WERI-Rb-1 (cell line): ENCODE data around the gene PRL.

ENCODE experiments used
- DNase-seq: peaks from one replicate; pipeline ENCODE4 v3.0.0-alpha.2; 2020
- H3K27ac ChIP-seq: fragments of 250-450 bp; sonication (Bioruptor Pico); 2 replicates; pipeline ENCODE4 v1.5.1; 2020; ENCODE audit warnings: mild to moderate bottlenecking, moderate library complexity
- H3K27me3 ChIP-seq: fragments of 250-450 bp; sonication (Bioruptor Pico); 2 replicates; pipeline ENCODE4 v1.5.1; 2021; ENCODE audit warnings: mild to moderate bottlenecking, low read depth, moderate library complexity; ENCODE audit not compliant: insufficient read depth, severe bottlenecking
- H3K36me3 ChIP-seq: fragments of 250-450 bp; sonication (Bioruptor Pico); 2 replicates; pipeline ENCODE4 v1.5.1; 2020; ENCODE audit warnings: mild to moderate bottlenecking, moderate library complexity
- H3K4me3 ChIP-seq: 2 replicates; pipeline ENCODE4 v1.5.1; 2011; ENCODE audit warnings: low read depth, mild to moderate bottlenecking, control low read depth, low read length
- H3K9me3 ChIP-seq: fragments of 250-450 bp; sonication (Bioruptor Pico); 2 replicates; pipeline ENCODE4 v1.5.1; 2021; ENCODE audit warnings: mild to moderate bottlenecking, moderate library complexity; ENCODE audit not compliant: severe bottlenecking
- CTCF ChIP-seq: IDR thresholded peaks from 2 replicates; pipeline ENCODE4 v1.5.1; 2011; ENCODE audit warnings: low read depth, mild to moderate bottlenecking, control low read depth, inconsistent platforms, low read length

The PRL gene

DNA sequence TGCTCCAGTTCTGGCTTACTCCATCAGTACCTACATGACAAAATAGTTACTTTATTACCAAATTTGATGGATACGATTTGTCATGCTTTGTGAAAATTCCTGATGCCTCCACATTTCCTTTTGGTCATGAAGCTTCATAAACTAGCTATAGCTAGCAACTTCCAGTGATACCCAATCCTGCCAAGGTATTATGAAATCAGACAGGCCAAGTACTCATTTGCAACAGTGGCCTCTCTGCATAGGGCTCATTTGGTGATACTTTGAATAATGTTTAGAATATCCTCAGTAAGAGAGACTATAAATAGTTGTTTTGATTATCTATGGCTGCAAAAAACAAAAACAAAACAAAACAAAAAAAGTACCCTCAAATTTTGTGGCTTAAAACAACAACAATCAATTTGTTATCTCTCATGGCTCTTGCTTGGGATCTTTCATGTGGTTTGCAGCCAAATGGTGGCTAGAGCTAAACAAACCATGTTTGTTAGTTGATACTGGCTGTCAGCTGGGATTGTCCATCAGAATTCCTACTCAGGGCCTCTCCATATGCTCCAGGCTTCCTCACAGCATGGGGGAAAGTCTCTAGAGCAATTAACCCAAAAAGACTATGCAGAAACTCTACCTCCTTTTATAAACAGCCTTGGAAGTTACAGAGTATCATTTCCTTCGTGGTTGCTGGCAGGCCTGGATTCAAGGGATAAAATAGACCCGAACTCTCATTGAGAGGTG is 10.1 kb upstream of the PRL start:
- Histone ChIP-seq H3K9me3 (peaks cover 6% of the 10 kb centered on the region), H3K27ac (no peak overlapping the region), H3K36me3 (no peaks in the 10 kb centered on the region), H3K27me3 (no peaks in the 10 kb centered on the region), H3K4me3 (no peak overlapping the region)
- DNase-seq = no peak
- TF ChIP-seq CTCF = no peak

- TF ChIP-seq CTCF = no peak
- Histone ChIP-seq H3K4me3 (no peak overlapping the region), H3K36me3 (no peaks in the 10 kb centered on the region), H3K27ac (no peak overlapping the region), H3K27me3 (no peaks in the 10 kb centered on the region), H3K9me3 (no peaks in the 10 kb centered on the region)
- DNase-seq = no peak
Measured at GRCh38 chr6:22302838-22303237, 6.0 kb upstream of the PRL start.

DNA sequence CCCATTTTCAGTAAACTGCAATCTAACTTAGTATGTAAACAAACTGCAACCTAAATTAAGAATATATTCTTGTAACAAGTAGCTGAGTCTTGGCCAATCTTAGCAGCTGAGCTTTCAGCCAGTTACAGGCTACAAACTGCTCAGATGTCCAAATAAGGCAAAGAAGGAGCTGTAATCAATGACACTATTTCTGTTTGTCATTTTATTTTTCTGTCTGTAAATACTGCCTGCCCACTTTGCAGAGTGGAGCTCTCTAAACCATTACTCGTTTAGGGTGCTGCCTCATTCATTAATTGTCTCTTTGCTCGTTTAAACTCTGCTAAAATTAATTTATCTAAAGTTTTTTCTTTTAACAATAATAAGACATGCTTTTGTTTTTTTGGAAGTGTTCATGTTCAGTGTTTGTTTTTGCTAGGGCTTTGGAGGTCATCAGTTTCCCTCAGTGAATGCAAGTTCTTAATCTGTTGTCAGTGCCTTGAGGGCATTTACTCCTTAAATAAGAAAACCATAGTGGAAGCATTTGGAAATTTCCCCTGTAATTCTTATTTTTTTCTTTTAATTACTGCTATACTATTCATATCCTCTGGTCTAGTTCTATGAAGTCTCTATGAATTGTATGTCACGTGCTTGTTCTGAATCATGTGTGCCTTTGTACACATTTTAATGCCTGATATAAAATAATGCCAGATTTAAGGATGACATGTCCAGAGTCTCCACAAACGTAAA is 3.6 kb upstream of the PRL start:
- no peak overlapping the region for H3K27ac ChIP-seq
- no peaks in the 10 kb centered on the region for H3K27me3 ChIP-seq
- no peaks in the 10 kb centered on the region for H3K9me3 ChIP-seq
- TF ChIP-seq CTCF = no peak
- H3K4me3 ChIP-seq = no peak overlapping the region
- DNase-seq = no peak
- no peaks in the 10 kb centered on the region for H3K36me3 ChIP-seq

DNA sequence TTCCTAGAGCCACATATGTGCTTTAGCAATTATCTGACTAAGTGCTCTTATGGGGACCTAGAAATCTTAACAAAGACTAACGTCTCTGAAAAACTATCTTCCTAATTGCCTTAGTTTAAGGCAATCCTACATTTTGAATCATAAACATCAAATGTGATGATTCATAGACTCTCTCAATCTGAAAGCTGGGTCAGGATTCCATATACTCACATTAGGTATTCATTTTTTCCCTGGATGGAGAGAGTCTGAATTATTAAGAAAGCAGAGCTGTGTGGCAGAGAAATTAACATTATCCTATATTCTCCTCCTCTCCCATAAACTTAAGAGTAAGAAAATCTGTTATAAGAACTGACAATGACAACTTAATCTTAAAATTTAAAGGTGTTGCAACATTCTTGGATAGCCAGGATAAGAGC is 1.6 kb upstream of the PRL start:
- TF ChIP-seq CTCF = no peak
- DNase-seq = no peak
- no peaks in the 10 kb centered on the region for H3K9me3 ChIP-seq
- H3K4me3 ChIP-seq = no peak overlapping the region
- H3K27ac ChIP-seq = no peak overlapping the region
- H3K36me3 ChIP-seq = no peaks in the 10 kb centered on the region
- no peaks in the 10 kb centered on the region for H3K27me3 ChIP-seq

DNA sequence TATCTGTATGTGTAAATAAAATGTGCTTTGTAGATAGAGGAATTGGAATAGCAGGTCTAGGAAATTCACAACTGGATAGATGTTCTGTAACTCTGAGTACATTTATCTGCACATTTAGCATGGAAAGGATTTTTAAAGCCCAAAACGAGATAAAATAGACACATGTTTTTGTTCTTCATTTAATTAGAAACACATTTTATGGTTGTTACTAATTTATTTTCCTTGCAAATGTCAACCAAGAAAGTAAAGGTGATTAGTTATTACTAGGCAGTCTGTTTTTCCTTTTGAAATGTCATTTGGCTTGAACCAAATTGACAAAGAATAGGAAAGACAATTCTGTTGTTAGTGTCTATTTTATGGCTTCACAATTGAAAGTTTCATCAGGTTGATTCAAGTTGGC is 769 bp downstream of the PRL start:
- Histone ChIP-seq H3K27me3 (no peaks in the 10 kb centered on the region), H3K36me3 (no peaks in the 10 kb centered on the region), H3K9me3 (no peaks in the 10 kb centered on the region), H3K27ac (no peak overlapping the region), H3K4me3 (no peak overlapping the region)
- no peak for DNase-seq
- no peak for TF ChIP-seq CTCF
